ENCODE data around the gene MRPS22.

Gene MRPS22

GRCh38 chr3:139343895-139344856, at the start of gene MRPS22:
MRPS22 (plus strand) TSS chr3:139344020; CDS start chr3:139344027, 7 bp downstream.
- peak; percentile 81 for DNase-seq (ENCODE audit: low spot score)

- DNase-seq (ENCODE audit: low spot score): no peak
Measured at GRCh38 chr3:139295040-139295439, 48.8 kb upstream of the MRPS22 start.

GRCh38 chr3:139296141-139296718, 47.6 kb upstream of the MRPS22 start:
- DNase-seq (ENCODE audit: low spot score): no peak

- DNase-seq (ENCODE audit: low spot score): no peak
Measured at GRCh38 chr3:139297588-139298311, 46.1 kb upstream of the MRPS22 start.

GRCh38 chr3:139299261-139300132, 44.3 kb upstream of the MRPS22 start:
- no peak for DNase-seq (ENCODE audit: low spot score)

- DNase-seq (ENCODE audit: low spot score): no peak
Measured at GRCh38 chr3:139300416-139300815, 43.4 kb upstream of the MRPS22 start.

DNA sequence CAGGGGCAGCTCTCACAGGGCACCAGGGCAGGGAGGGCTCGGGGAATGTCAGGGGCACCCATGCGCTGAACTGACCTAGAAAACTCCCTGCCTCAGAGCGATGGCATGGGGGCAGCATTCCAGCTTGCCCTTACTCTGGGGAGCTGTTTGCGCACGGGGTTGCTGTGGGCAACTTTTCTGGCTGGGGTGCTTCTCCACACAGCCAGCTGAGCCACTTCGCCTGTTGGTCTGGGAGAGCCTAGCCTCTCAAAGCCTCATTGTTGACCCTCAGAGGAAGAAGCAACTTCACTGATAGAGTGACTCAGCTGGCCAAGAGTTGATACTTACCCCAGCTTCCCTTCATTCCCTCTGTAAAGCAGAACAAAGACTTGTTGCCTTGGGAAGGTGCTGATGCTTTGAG, 42.6 kb upstream of the MRPS22 start:
- DNase-seq (ENCODE audit: low spot score): no peak

GRCh38 chr3:139301654-139302053, 42.2 kb upstream of the MRPS22 start:
- no peak for DNase-seq (ENCODE audit: low spot score)

- DNase-seq (ENCODE audit: low spot score): no peak
Measured at GRCh38 chr3:139302084-139302800, 41.6 kb upstream of the MRPS22 start.

GRCh38 chr3:139302801-139303113, 41.1 kb upstream of the MRPS22 start:
- DNase-seq (ENCODE audit: low spot score): no peak

DNA sequence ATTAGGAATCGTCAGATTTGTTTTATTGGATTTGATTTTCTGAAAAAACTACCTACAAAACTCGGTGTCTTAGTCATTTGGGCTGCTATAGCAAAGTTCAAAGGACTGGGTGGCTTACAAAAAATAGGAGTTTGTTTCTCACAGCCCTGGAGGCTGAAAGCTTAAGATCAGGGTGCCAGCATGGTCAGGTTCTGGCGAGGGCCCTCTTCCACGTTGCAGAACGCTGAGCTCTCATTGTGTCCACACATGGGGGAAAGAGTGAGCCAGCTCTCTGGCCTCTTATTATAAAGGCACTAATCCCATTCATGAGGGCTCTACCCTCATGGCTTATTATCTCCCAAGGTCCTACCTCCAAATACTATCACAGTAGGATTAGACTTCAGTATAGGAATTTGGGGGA, 40.6 kb upstream of the MRPS22 start:
- no peak for DNase-seq (ENCODE audit: low spot score)

DNA sequence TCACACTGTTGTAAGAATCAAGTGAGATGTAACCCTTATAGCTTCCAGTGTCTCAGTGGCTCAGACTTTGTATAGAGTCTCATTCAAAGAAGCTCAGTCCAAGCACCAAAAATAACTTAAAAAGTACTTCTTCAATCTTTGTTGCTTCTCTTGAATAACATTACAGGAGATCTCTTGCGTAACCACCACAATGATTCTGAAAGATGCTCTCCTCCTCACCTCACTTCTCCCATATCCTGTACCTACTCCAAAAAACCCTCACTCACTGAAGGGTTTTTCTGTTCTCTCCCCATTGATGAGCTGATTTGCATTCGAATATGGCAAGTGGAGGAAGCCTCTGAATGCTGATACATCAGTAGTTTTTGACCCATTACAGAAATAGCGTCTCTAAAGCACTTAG, 39.4 kb upstream of the MRPS22 start:
- DNase-seq (ENCODE audit: low spot score): no peak

- DNase-seq (ENCODE audit: low spot score): no peak
Measured at GRCh38 chr3:139306078-139306477, 37.7 kb upstream of the MRPS22 start.

GRCh38 chr3:139307072-139307491, 36.7 kb upstream of the MRPS22 start:
- DNase-seq (ENCODE audit: low spot score): no peak

DNA sequence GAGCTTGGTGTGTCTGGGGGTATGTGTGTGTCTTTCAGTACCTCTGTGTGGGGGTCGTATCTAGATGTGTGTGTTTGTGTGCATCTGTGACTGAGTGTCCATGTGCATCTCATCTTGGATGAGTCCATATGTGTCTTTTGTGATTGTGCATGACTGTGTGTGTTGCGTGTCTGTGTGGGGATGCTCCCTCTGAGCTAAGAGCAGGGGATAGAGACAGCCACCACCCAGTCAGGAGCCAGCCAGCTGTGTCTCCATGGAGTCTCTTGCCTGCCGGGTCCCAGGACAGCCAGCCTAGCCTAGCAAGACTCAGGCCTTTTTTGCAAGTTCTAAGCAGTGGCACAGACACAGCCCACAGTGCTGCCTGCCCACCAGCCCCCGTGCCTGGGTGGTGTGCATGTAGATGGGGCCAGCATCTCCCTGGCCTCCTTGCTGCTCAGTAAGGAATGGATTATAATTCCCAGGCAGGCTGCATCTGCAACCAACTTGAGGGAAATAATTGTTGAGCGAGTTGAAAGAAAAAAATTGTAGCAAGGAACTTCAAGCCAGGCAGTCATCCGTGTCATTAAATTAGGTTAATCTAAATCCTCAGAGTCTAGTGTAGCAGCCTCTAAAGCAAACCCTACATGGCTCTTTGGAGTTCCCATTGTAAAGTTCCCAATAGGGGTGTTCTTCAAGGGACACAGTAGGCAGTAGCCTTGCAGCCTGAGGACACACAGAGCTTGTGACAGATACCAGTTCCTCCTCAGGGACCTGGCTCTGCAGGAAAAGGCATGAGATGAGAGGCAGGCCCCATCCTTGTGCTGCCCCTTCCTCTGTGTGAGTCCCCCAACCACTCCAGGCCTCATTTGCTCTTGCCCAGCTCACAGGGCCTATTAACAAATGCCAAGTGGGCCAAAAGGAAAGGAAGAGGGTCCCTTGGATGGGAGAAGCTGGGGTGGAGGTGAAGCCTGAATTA, 35.9 kb upstream of the MRPS22 start:
- no peak for DNase-seq (ENCODE audit: low spot score)

DNA sequence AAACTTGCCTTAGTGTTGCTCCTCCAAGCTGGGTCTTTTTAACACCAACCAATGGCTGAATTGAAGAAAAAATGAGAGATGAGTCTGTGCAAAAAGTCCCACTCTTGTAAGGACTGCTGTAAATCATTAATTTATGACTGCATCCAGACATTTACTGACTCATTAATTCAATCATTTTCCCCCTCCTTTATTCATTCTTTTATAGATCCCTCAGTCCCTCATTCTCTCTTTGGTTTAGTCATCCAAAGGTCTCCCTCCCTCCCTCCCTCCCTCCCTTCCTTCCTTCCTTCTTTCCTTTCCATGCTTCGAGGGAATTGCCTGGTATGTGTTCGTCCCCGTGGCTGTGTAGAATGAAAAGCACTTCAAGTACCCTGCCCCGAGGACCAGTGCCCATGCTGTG, 35.3 kb upstream of the MRPS22 start:
- DNase-seq (ENCODE audit: low spot score): no peak

DNA sequence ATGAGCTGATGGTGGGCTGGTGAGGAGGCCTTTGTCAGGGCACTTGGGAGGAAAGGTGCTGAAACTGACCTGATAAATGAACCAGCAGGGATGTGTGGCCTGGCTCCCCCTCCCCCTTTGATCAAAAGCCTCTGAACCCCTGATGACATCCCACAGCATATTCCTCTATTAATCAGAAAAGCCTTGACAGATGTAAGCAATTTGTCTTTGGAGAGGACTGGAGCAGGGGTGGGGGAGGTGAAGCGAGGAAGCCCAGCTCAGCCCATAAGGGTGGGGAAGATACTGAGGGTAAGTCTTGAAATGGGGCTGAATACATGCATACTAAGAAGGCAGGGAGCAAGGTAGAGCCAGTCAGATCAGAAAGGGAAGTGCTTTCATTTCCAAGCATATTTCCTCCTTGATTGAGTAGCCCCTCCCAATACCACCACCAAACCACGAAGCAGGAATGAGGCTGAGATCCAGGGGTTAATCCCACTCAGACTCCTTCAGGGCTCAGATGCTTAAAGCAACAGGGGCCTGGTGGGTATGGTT, 34.7 kb upstream of the MRPS22 start:
- DNase-seq (ENCODE audit: low spot score): no peak

DNA sequence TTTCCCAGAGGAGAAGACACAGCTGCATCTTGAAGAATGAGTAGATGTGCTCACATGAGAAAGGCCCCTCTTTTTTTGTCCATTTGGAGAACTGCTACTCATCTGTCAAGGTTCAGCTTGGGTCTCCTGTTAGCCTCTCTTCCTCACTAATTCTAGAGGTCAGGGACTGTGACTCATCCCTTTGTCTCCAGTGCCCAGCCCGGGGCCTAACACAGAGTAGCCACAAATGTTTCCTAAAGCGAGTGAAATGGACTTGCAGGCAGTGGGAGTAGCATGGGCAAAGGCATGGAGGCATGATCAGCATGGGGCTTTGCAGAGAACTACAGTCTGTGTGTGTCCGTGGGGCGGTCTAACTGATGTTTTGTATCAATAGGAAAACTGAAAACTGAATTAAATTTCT, 33.9 kb upstream of the MRPS22 start:
- DNase-seq (ENCODE audit: low spot score): no peak

DNA sequence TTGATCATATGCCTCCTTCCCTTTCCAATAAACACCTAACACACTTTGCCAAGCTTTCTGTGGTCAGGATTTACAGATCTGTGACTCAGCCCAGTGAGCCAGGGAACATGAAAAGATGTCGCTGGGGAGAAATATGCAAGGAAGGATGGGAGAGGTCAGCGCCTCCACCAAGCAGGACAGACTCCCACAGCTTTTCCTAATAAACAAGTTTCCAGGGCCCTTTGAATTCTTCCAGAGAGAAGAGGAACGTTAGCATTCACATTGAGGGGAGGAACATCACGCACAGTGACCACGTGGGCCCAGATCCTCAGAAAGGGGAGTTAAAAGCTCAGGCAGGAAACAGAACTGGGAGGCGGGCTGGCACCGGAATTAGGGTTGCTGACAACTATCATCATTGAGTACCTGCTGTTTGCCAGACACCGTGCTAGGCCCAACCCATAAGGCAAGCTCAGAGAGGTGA, 33.3 kb upstream of the MRPS22 start:
- no peak for DNase-seq (ENCODE audit: low spot score)

DNA sequence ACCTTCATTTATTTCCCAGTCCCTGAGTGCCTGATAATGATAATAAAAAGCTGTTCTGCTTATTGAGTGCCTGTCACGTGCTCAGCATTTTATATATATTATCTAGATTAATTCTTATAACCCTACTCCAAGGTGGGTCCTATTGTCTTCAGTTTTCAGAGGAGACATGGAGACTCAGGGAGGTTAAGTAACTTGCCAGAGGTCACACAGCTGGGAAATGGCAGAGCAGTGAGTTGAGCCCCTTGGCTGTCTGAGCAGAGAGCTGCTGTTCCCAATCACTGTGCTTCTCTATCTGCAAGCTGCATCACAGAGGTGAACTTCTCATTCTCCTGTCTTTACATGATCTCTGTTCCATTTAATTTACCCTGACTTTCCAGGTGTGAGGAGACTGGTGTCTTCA, 32.3 kb upstream of the MRPS22 start:
- DNase-seq (ENCODE audit: low spot score): no peak
